GM23338 (cell line): ENCODE measurements around the gene LIMCH1. TPM values are rescaled to one million over a fixed set of nuclear protein-coding genes. Genes with fewer than 3 reads are reported as not detected.
"Not testable (repeated sequence)": the region's sequence is repeated elsewhere in the genome, so short reads cannot be mapped to it uniquely, and the experiment has no call there.

ENCODE experiments used
- ATAC-seq: fragments of 200-7000 bp; cut with Tn5 transposase; 3 replicates; pipeline ENCODE4 v1.9.1; 2020
- DNase-seq: peaks from one replicate; pipeline ENCODE4 v3.0.0-alpha.2; 2015; ENCODE audit warnings: low spot score
- H2AFZ ChIP-seq: fragments of 200-600 bp; sonication (generic); 2 replicates; pipeline ENCODE4 v1.8.0; 2016; ENCODE audit warnings: antibody characterized with exemption, mild to moderate bottlenecking, moderate library complexity
- H3F3A ChIP-seq: fragments of 200-600 bp; sonication (generic); replicated peaks from 2 replicates; pipeline ENCODE4 v1.8.0; 2017; ENCODE audit warnings: antibody characterized with exemption, mixed run types, low read depth
- H3K27ac ChIP-seq: fragments of 200-600 bp; sonication (generic); 2 replicates; pipeline ENCODE4 v1.6.1; 2016; ENCODE audit warnings: low read depth
- H3K27me3 ChIP-seq: fragments of 200-600 bp; sonication (generic); 2 replicates; pipeline ENCODE4 v1.8.0; 2016; ENCODE audit warnings: mild to moderate bottlenecking, mixed run types, moderate library complexity; ENCODE audit not compliant: insufficient read depth
- H3K36me3 ChIP-seq: fragments of 200-600 bp; sonication (generic); 2 replicates; pipeline ENCODE4 v1.8.0; 2016; ENCODE audit warnings: mild to moderate bottlenecking; ENCODE audit not compliant: insufficient read depth
- H3K4me1 ChIP-seq: fragments of 200-600 bp; sonication (generic); 2 replicates; pipeline ENCODE4 v1.8.0; 2016; ENCODE audit warnings: mild to moderate bottlenecking, moderate library complexity; ENCODE audit not compliant: insufficient read depth
- H3K4me2 ChIP-seq: fragments of 200-600 bp; sonication (generic); 2 replicates; pipeline ENCODE4 v1.7.1; 2017; ENCODE audit warnings: mixed run types
- H3K4me3 ChIP-seq: fragments of 200-600 bp; sonication (generic); 2 replicates; pipeline ENCODE4 v1.6.1; 2016; ENCODE audit warnings: mixed run types
- H3K79me2 ChIP-seq: fragments of 200-600 bp; sonication (generic); replicated peaks from 2 replicates; pipeline ENCODE4 v1.8.0; 2017; ENCODE audit warnings: mild to moderate bottlenecking; ENCODE audit not compliant: insufficient read depth
- H3K9me2 ChIP-seq: fragments of 200-600 bp; sonication (generic); 2 replicates; pipeline ENCODE4 v1.8.0; 2017; ENCODE audit not compliant: insufficient read depth
- H4K20me1 ChIP-seq: fragments of 200-600 bp; sonication (generic); replicated peaks from 2 replicates; pipeline ENCODE4 v1.8.0; 2017; ENCODE audit warnings: mild to moderate bottlenecking; ENCODE audit not compliant: insufficient read depth
- H3K27ac Mint-ChIP-seq: 2 replicates; pipeline ENCODE4 v1.8.0; 2020; ENCODE audit warnings: inconsistent platforms, mild to moderate bottlenecking, moderate library complexity, mixed read lengths
- H3K27me3 Mint-ChIP-seq: 3 replicates; pipeline ENCODE4 v1.8.0; 2022; ENCODE audit warnings: low read depth, mild to moderate bottlenecking, moderate library complexity, mixed read lengths, inconsistent platforms; ENCODE audit not compliant: insufficient read depth, poor library complexity
- H3K36me3 Mint-ChIP-seq: 3 replicates; pipeline ENCODE4 v1.8.0; 2021; ENCODE audit warnings: low read depth, mild to moderate bottlenecking, inconsistent platforms, moderate library complexity, mixed read lengths
- H3K4me1 Mint-ChIP-seq: 3 replicates; pipeline ENCODE4 v1.8.0; 2020; ENCODE audit warnings: mild to moderate bottlenecking, inconsistent platforms, mixed read lengths
- H3K4me3 Mint-ChIP-seq: 3 replicates; pipeline ENCODE4 v1.8.0; 2021; ENCODE audit warnings: moderate library complexity, mild to moderate bottlenecking, inconsistent platforms, mixed read lengths
- H3K9me3 Mint-ChIP-seq: 3 replicates; pipeline ENCODE4 v1.8.0; 2020; ENCODE audit warnings: moderate library complexity, mild to moderate bottlenecking, inconsistent platforms, mixed read lengths
- CREB1 ChIP-seq: fragments of 250-450 bp; sonication (Bioruptor Pico); IDR thresholded peaks from 2 replicates; pipeline ENCODE4 v1.5.0; 2020; ENCODE audit warnings: low read depth, mild to moderate bottlenecking, moderate library complexity
- REST ChIP-seq: IDR thresholded peaks from one replicate; pipeline ENCODE4 v1.6.1; 2018; ENCODE audit warnings: antibody characterized with exemption; ENCODE audit not compliant: unreplicated experiment
- long read RNA-seq: library from polyadenylated mRNA; unstranded; transcript quantifications from one replicate; pipeline ENCODE4 v2.0.0, GENCODE V29; 2020; ENCODE audit not compliant: unreplicated experiment
- polyA plus RNA-seq: library from polyadenylated mRNA; unstranded; fragments of >200 nt; fragmentation: Nextera tagmentation; extraction: Ambion mirVana; gene quantifications from 2 replicates; pipeline ENCODE4 v1.2.1, GENCODE V29; 2016
- total RNA-seq: library from RNA; depleted of rRNA; stranded (reverse); fragments of >200 nt; shearing (Covaris generic); gene quantifications from 2 replicates; pipeline ENCODE4 v1.2.3, GENCODE V29; 2014; rRNA removed
- TF ChIP-seq, protein P1 (sequence below), 2 experiments: fragments of 200-600 bp in 1 of 2; sonication (generic) in 1 of 2; conservative IDR thresholded peaks; 2 replicates each; pipeline versions ENCODE4 v1.5.1 to v1.6.1; 2016 to 2017; ENCODE audit warnings: antibody characterized with exemption in 2 of 2, low read depth in 2 of 2, mild to moderate bottlenecking in 2 of 2, moderate library complexity in 1 of 2

The LIMCH1 gene, protein sequence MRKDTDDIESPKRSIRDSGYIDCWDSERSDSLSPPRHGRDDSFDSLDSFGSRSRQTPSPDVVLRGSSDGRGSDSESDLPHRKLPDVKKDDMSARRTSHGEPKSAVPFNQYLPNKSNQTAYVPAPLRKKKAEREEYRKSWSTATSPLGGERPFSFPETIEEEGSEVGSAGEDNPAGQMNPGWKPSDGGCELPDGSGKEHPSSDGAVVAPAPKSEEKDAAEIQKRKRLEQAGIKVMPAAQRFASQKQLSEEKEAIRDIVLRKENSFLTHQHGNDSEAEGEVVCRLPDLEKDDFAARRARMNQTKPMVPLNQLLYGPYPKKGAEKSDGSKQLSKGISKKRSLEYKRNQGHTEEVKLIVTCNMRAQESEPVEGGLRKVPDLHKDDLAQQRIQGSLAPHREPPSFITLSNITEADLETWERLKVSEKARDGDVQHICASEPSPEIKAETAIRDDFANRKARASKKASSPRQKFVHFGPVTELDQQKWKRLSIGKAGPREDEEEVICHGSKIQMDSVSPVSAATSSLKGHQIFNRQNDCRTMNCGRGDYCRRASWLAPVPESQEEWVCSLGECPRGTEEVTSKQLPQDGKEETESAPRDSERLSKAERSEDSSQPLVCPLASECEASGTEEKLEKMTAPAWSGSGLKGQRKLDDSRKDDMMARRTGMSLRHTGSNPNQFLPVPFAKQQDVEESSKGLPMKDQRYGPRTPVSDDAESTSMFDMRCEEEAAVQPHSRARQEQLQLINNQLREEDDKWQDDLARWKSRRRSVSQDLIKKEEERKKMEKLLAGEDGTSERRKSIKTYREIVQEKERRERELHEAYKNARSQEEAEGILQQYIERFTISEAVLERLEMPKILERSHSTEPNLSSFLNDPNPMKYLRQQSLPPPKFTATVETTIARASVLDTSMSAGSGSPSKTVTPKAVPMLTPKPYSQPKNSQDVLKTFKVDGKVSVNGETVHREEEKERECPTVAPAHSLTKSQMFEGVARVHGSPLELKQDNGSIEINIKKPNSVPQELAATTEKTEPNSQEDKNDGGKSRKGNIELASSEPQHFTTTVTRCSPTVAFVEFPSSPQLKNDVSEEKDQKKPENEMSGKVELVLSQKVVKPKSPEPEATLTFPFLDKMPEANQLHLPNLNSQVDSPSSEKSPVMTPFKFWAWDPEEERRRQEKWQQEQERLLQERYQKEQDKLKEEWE (N-terminal part only)
- total RNA-seq (1.5 and 4.4 TPM in 2 replicates), polyA plus RNA-seq (1.5 and 1.7 TPM in 2 replicates)
- long read RNA-seq = 0 reads

DNA sequence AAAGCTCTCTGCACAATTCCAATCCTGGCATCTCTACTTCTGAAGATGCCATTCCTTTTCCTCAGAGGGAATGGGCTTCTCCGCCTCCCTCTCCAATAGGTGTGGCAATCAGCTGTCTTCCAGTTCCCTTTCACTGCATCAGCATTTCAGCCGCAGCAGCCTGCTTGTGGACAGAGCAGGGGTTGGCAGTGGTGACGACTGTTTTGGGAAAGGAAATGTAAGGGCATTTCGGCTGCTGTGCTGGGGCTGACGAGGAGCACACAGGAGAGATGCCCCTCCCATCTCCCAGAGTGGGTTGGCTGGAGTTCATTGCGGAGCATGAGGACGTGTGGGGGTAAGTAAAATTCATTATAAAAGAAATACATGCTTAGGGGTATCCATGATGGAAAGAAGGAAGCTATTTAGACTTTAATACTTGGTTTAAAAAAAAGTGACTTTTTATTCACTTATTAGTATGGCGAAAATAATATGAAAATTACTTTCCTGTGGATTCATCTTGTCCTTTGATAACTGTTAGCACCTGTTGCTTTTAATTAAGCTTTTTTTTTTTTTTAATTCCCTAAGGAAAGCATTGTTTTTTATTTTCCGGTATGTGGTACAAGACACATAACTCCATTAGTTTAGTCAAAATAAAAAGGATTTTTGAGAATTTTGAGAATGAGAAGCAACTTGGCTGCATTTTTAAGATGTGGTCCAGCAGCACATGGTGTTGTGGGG lies at the start of gene LIMCH1:
Gene LIMCH1, plus strand, starts transcription at position 141 of the 717 bp plus-strand sequence. CDS start 67,839 bp downstream, outside the sequence.
- H3K27me3 ChIP-seq = no peaks in the 10 kb centered on the region
- no peak within 1 kb of the TSS for H3K4me3 ChIP-seq
- no peaks in the 10 kb centered on the region for H3K79me2 ChIP-seq
- ATAC-seq (peak; percentile 86), DNase-seq (peak; percentile 59)
- H2AFZ ChIP-seq = peak within 1 kb of the TSS; percentile 50; the same call in 1 of the 2 replicates
- H4K20me1 ChIP-seq = no peaks in the 10 kb centered on the region
- H3K4me2 ChIP-seq = no peak within 1 kb of the TSS
- H3K27me3 Mint-ChIP-seq = peaks cover 10% of the 10 kb centered on the region
- no peak within 1 kb of the TSS for H3K27ac Mint-ChIP-seq
- H3F3A ChIP-seq = no peaks in the 10 kb centered on the region
- H3K36me3 ChIP-seq = no peaks in the 10 kb centered on the region
- no peaks in the 10 kb centered on the region for H3K36me3 Mint-ChIP-seq
- no peaks in the 10 kb centered on the region for H3K9me2 ChIP-seq
- peaks cover 40% of the 10 kb centered on the region for H3K4me1 ChIP-seq
- H3K9me3 Mint-ChIP-seq = no peaks in the 10 kb centered on the region
- no peak within 1 kb of the TSS for H3K4me3 Mint-ChIP-seq
- H3K4me1 Mint-ChIP-seq = peaks cover 21% of the 10 kb centered on the region
- TF ChIP-seq REST (no peak), CREB1 (CRISPR knock-in tag) (no peak)
- TF ChIP-seq, protein P1, sequence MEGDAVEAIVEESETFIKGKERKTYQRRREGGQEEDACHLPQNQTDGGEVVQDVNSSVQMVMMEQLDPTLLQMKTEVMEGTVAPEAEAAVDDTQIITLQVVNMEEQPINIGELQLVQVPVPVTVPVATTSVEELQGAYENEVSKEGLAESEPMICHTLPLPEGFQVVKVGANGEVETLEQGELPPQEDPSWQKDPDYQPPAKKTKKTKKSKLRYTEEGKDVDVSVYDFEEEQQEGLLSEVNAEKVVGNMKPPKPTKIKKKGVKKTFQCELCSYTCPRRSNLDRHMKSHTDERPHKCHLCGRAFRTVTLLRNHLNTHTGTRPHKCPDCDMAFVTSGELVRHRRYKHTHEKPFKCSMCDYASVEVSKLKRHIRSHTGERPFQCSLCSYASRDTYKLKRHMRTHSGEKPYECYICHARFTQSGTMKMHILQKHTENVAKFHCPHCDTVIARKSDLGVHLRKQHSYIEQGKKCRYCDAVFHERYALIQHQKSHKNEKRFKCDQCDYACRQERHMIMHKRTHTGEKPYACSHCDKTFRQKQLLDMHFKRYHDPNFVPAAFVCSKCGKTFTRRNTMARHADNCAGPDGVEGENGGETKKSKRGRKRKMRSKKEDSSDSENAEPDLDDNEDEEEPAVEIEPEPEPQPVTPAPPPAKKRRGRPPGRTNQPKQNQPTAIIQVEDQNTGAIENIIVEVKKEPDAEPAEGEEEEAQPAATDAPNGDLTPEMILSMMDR (conservative IDR thresholded peaks at IDR 0.05; ENCODE audit: low read depth in 2 of 2) = no peak
- no peak within 1 kb of the TSS for H3K27ac ChIP-seq

DNA sequence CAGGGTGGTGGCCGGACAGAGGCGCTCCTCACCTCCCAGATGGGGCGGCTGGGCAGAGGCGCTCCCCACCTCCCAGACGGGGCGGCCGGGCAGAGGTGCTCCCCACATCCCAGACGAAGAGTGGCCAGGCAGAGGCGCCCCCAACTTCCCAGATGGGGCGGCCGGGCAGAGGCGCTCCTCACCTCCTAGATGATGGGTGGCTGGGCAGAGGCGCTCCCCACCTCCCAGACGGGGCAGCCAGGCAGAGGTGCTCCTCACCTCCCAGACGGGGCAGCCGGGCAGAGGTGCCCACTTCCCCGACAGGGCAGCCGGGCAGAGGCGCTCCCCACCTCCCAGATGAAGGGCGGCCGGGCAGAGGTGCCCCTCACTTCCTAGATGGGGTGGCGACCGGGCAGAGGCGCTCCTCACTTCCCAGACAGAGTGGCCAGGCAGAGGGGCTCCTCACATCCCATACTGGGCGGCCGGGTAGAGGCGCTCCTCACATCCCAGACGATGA lies 46.8 kb upstream of the LIMCH1 start:
- H3K27ac ChIP-seq, H3K79me2 ChIP-seq, DNase-seq, H3K9me2 ChIP-seq, H4K20me1 ChIP-seq, H3K27me3 ChIP-seq, H2AFZ ChIP-seq, H3K4me1 ChIP-seq, ATAC-seq, H3K4me3 Mint-ChIP-seq, H3K27ac Mint-ChIP-seq, H3F3A ChIP-seq, H3K4me1 Mint-ChIP-seq, H3K36me3 ChIP-seq, H3K4me2 ChIP-seq, H3K27me3 Mint-ChIP-seq, H3K4me3 ChIP-seq: not testable (repeated sequence)
- peaks cover 14% of the 10 kb centered on the region for H3K36me3 Mint-ChIP-seq
- H3K9me3 Mint-ChIP-seq = peaks cover 27% of the 10 kb centered on the region
